ENCODE data around the gene ZNF587B.
A peak's percentile ranks its signal among the peaks of the same experiment; 100 is the strongest.
"Not testable (repeated sequence)": the region's sequence is repeated elsewhere in the genome, so short reads cannot be mapped to it uniquely, and the experiment has no call there.

The ZNF587B gene

GRCh38 chr19:57819475-57820148 is 10.5 kb upstream of the ZNF587B start:
- DNase-seq: peak; percentile 72 to 91

- no peak for DNase-seq
Observed at GRCh38 chr19:57820599-57820998, 9.5 kb upstream of the ZNF587B start.

GRCh38 chr19:57821095-57821494 is 9.0 kb upstream of the ZNF587B start:
- not testable (repeated sequence) for DNase-seq

GRCh38 chr19:57821501-57821900 is 8.6 kb upstream of the ZNF587B start:
- not testable (repeated sequence) for DNase-seq

- not testable (repeated sequence) for DNase-seq
Observed at GRCh38 chr19:57823155-57823554, 6.9 kb upstream of the ZNF587B start.

- DNase-seq: not testable (repeated sequence)
Observed at GRCh38 chr19:57823608-57824007, 6.5 kb upstream of the ZNF587B start.

GRCh38 chr19:57825511-57825910 is 4.6 kb upstream of the ZNF587B start:
- no peak for DNase-seq

GRCh38 chr19:57829316-57829715 is 783 bp upstream of the ZNF587B start:
- no peak for DNase-seq

GRCh38 chr19:57836991-57837390 is 6.9 kb downstream of the ZNF587B start:
- not testable (repeated sequence) for DNase-seq

- DNase-seq: not testable (repeated sequence)
Observed at GRCh38 chr19:57838622-57839191, 8.6 kb downstream of the ZNF587B start.

- no peak for DNase-seq
Observed at GRCh38 chr19:57841122-57841763, 11.1 kb downstream of the ZNF587B start.

GRCh38 chr19:57847164-57847563 is 17.1 kb downstream of the ZNF587B start:
- not testable (repeated sequence) for DNase-seq

- not testable (repeated sequence) for DNase-seq
Observed at GRCh38 chr19:57849162-57849665, 19.1 kb downstream of the ZNF587B start.

- peak; percentile 6 to 16 for DNase-seq
Observed at GRCh38 chr19:57849666-57850473, 19.8 kb downstream of the ZNF587B start, which contains the start of gene ZNF587. Gene ZNF587, plus strand, starts transcription at chr19:57849859. Its CDS starts 180 bp downstream, at chr19:57850039.

GRCh38 chr19:57850553-57851017 is 20.5 kb downstream of the ZNF587B start:
- DNase-seq: no peak

- DNase-seq: not testable (repeated sequence)
Observed at GRCh38 chr19:57851812-57852603, 21.9 kb downstream of the ZNF587B start.

- not testable (repeated sequence) for DNase-seq
Observed at GRCh38 chr19:57854117-57854516, 24.0 kb downstream of the ZNF587B start.

- not testable (repeated sequence) for DNase-seq
Observed at GRCh38 chr19:57862351-57862750, 32.3 kb downstream of the ZNF587B start.

- no peak for DNase-seq
Observed at GRCh38 chr19:57867868-57868492, 37.9 kb downstream of the ZNF587B start.

GRCh38 chr19:57869655-57870054 is 39.6 kb downstream of the ZNF587B start:
- DNase-seq: not testable (repeated sequence)

- DNase-seq: no peak
Observed at GRCh38 chr19:57870225-57870624, 40.1 kb downstream of the ZNF587B start.

Measured in NCI-H446 (cell line).